ENCODE measurements around the gene PAK4.

GRCh38 chr19:39165857-39166256, 40.3 kb downstream of the PAK4 start:
- TF ChIP-seq CTCF (IDR thresholded peaks at IDR 0.05) (no peak), POLR2A (IDR thresholded peaks at IDR 0.05) (no peak)
